K562 (cell line): ENCODE results near the gene TOX2. TPM values are rescaled to one million over a fixed set of nuclear protein-coding genes. Genes with fewer than 3 reads are reported as not detected.

Source experiments
- ATAC-seq: fragments of 200-7000 bp; cut with Tn5 transposase; 3 replicates; pipeline ENCODE4 v1.9.1; 2020; ENCODE audit warnings: moderate library complexity
- BruUV-seq: library from RNA; stranded (reverse); fragments of 400-500 nt; replicated peaks from 2 replicates; lab custom pipeline; 2021; lab: Mats Ljungman, UMichigan
- CTCF ChIA-PET: fragments of 300-600 bp; formaldehyde crosslinking; extraction: SDS; loops from one replicate; lab custom pipeline; 2021; ENCODE audit warnings: low intra/inter-chr PET ratio; lab: Yijun Ruan, JAX
- POLR2A ChIA-PET: fragments of 300-600, 350-650 bp; sonication (Branson Sonifier 250); formaldehyde crosslinking; extraction: SDS; loops from one replicate; lab custom pipeline; 2021; ENCODE audit warnings: antibody characterized with exemption, inconsistent platforms; lab: Yijun Ruan, JAX
- DNase-seq, 4 experiments: peaks; one replicate each; pipeline versions ENCODE4 v3.0.0 to v3.0.0-alpha.2; 2011 to 2018; ENCODE audit warnings: low spot score in 3 of 4, mixed read lengths in 3 of 4; ENCODE audit errors: extremely low read depth in 1 of 4
- FAIRE-seq: peaks from 2 replicates; lab custom pipeline; 2011; peaks lifted over from hg19 to GRCh38; lab: Jason Lieb, UNC
- H2AFZ ChIP-seq: 2 replicates; pipeline ENCODE4 v1.6.0; 2011; ENCODE audit warnings: low read depth, low read length, control low read depth, inconsistent platforms
- H3K27ac ChIP-seq: fragments of 200-600 bp; 3 replicates; pipeline ENCODE4 v1.8.0; 2011; ENCODE audit warnings: low read depth, mild to moderate bottlenecking, control low read depth, inconsistent platforms, low read length, moderate library complexity, mixed read lengths; ENCODE audit errors: extremely low read depth
- H3K27me3 ChIP-seq, 2 experiments: fragments of 300-600 bp in 1 of 2; 2 replicates in 1 of 2; 3 replicates in 1 of 2; pipeline versions ENCODE4 v1.6.0 to v1.8.0; 2011; ENCODE audit warnings: inconsistent platforms in 2 of 2, low read length in 2 of 2, mild to moderate bottlenecking in 1 of 2, mixed read lengths in 1 of 2, moderate library complexity in 1 of 2; ENCODE audit not compliant: control insufficient read depth in 2 of 2, insufficient read depth in 2 of 2
- H3K36me3 ChIP-seq: fragments of 300-600 bp; 3 replicates; pipeline ENCODE4 v1.8.0; 2011; ENCODE audit warnings: mild to moderate bottlenecking, low read length, inconsistent platforms; ENCODE audit not compliant: control insufficient read depth, insufficient read depth
- H3K4me1 ChIP-seq, 2 experiments: fragments of 200-600 bp in 1 of 2; replicated peaks in 1 of 2; 2 replicates in 1 of 2; 3 replicates in 1 of 2; pipeline versions ENCODE4 v1.5.1 to v1.8.0; 2011; ENCODE audit warnings: inconsistent platforms in 2 of 2, low read length in 2 of 2, mild to moderate bottlenecking in 1 of 2, mixed read lengths in 1 of 2, moderate library complexity in 1 of 2; ENCODE audit not compliant: control insufficient read depth in 2 of 2, insufficient read depth in 2 of 2
- H3K4me2 ChIP-seq: 2 replicates; pipeline ENCODE4 v1.6.1; 2011; ENCODE audit warnings: low read length, control low read depth, inconsistent platforms, mixed read lengths; ENCODE audit not compliant: insufficient read depth
- H3K4me3 ChIP-seq: fragments of 200-600 bp; sonication (generic), shearing (Covaris generic); 2 replicates; pipeline ENCODE4 v1.5.1; 2016; ENCODE audit warnings: control low read depth, inconsistent platforms
- H3K79me2 ChIP-seq: fragments of 200-600 bp; 3 replicates; pipeline ENCODE4 v1.8.0; 2011; ENCODE audit warnings: low read length, inconsistent platforms; ENCODE audit not compliant: control insufficient read depth, insufficient read depth
- H3K9ac ChIP-seq, 2 experiments: 2 replicates each; pipeline versions ENCODE4 v1.6.0 to v1.6.1; 2011; ENCODE audit warnings: low read depth in 2 of 2, low read length in 2 of 2, control low read depth in 1 of 2, inconsistent platforms in 1 of 2, mild to moderate bottlenecking in 1 of 2, mixed read lengths in 1 of 2; ENCODE audit not compliant: insufficient read depth in 1 of 2
- H3K9me1 ChIP-seq: one replicate; pipeline ENCODE4 v1.6.0; 2011; ENCODE audit warnings: inconsistent platforms, mild to moderate bottlenecking, low read length, moderate library complexity; ENCODE audit not compliant: control insufficient read depth, insufficient read depth
- H3K9me3 ChIP-seq: replicated peaks from 2 replicates; pipeline ENCODE4 v1.5.1; 2011; ENCODE audit warnings: low read depth, low read length, inconsistent platforms; ENCODE audit not compliant: control insufficient read depth, insufficient read depth
- H4K20me1 ChIP-seq: replicated peaks from 2 replicates; pipeline ENCODE4 v1.6.1; 2011; ENCODE audit warnings: low read length, inconsistent platforms, mixed read lengths; ENCODE audit not compliant: control insufficient read depth, insufficient read depth
- STAG1 ChIP-seq: sonication (generic); formaldehyde crosslinking; IDR thresholded peaks from 2 replicates; pipeline ENCODE4 v1.5.0; 2020; ENCODE audit warnings: missing genetic modification reagents, borderline replicate concordance
- USF2 ChIP-seq: sonication (generic); formaldehyde crosslinking; IDR thresholded peaks from 2 replicates; pipeline ENCODE4 v1.5.0; 2020; ENCODE audit warnings: missing genetic modification reagents
- WGBS: fragments of 100-300 bp; shearing (Covaris generic); methylation state at CpG from one replicate; pipeline ENCODE4 v1.1.6; 2016; ENCODE audit warnings: low coverage, mixed read lengths; ENCODE audit not compliant: insufficient coverage; ENCODE audit errors: missing lambda C conversion rate; 5-methylcytosine and 5-hydroxymethylcytosine counted together
- in situ Hi-C: fragments of 300-500 bp; cut with MboI; formaldehyde crosslinking; loops from 4 replicates; pipeline ENCODE4 v1.15.0; 2018; ENCODE audit warnings: inconsistent platforms, mixed read lengths
- intact Hi-C: fragments of 100-400 bp; cut with micrococcal nuclease; formaldehyde crosslinking; loops from 2 replicates; pipeline ENCODE4 v1.14.2; 2022
- polyA plus RNA-seq, 8 experiments: library from polyadenylated mRNA; depleted of rRNA in 4 of 8; stranded (reverse) in 5 of 8; unstranded in 3 of 8; fragments of >200 nt; fragmentation: Nextera tagmentation in 2 of 8; fragmentation: Illumina TruSeq in 1 of 8; extraction: Ambion mirVana in 2 of 8; extraction: Trizol in 1 of 8; gene quantifications; 2 replicates each; pipeline versions ENCODE4 v1.2.1 to v1.2.3, GENCODE V29; 2011 to 2014; ENCODE audit warnings: inconsistent platforms in 1 of 8, missing spikeins in 1 of 8
- total RNA-seq, 7 experiments: library from RNA; depleted of rRNA in 6 of 7; stranded (reverse); fragments of >200 nt in 6 of 7; fragmentation: Illumina TruSeq in 2 of 7; extraction: Trizol in 2 of 7; gene quantifications; 2 replicates each; pipeline versions ENCODE4 v1.2.1 to v1.2.3, GENCODE V29; 2011 to 2021; ENCODE audit warnings: low replicate concordance in 1 of 7
- TF ChIP-seq, protein P1 (sequence below): fragments of 250-450 bp; sonication (Bioruptor Pico); IDR thresholded peaks from 2 replicates; pipeline ENCODE4 v1.8.0; 2021; ENCODE audit warnings: mild to moderate bottlenecking, moderate library complexity
- TF ChIP-seq, protein P2 (sequence below), 2 experiments: IDR thresholded peaks in 1 of 2; conservative IDR thresholded peaks in 1 of 2; 2 replicates each; pipeline ENCODE4 v1.6.1; 2016; ENCODE audit warnings: low read depth in 2 of 2, mild to moderate bottlenecking in 1 of 2, missing compliant biosample characterization in 1 of 2, missing genetic modification characterization in 1 of 2, moderate library complexity in 1 of 2

Gene TOX2
- total and polyA plus RNA-seq, 9 of the 15 experiments (the other 6 are each of a cell fraction or from before 2014, with no cell fraction given): not detected

DNA sequence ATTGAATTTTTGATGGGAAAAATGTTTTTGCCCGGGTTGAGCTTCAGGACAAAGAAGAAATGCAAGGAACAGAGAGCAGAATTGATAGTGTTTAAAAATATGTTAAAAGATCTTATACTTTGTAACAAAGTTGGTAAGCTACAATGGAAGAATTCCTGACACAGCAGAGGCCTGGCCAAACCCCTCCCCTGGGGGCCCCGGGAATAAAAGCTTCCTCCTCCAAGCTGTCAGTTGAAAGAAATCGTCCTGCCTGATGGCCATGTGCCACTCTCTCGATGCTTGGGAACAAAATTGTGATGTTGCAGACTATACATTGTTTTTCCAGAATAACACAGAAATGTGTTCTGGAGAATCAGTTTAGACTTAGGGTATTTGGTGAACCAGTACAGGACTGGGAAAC lies 14.2 kb upstream of the TOX2 start:
- H3K4me3 ChIP-seq: no peak overlapping the region
- no peaks in the 10 kb centered on the region for H3K9me1 ChIP-seq
- ATAC-seq (no peak), FAIRE-seq (no peak), DNase-seq (no peak)
- H3K4me2 ChIP-seq: no peak overlapping the region
- no peak overlapping the region for H2AFZ ChIP-seq
- 0% methylated on average over 4 of the region's 4 CpGs for WGBS
- H3K36me3 ChIP-seq: no peaks in the 10 kb centered on the region
- H3K4me1 ChIP-seq: no peaks in the 10 kb centered on the region
- peaks cover 0 to 25% of the 10 kb centered on the region in 2 experiments; a peak in 1 of 5 replicates for H3K27me3 ChIP-seq
- no peaks in the 10 kb centered on the region for H3K79me2 ChIP-seq
- no peaks in the 10 kb centered on the region for H4K20me1 ChIP-seq
- ChIA-PET POLR2A (interaction anchor here (0.6 to 1.0 kb wide), 2 partner anchors 10 to 1175 kb away, joined by 3 to 4 read pairs; no protein-coding TSS in a partner anchor), CTCF (no interaction called here)
- no peak overlapping the region for H3K9ac ChIP-seq
- TF ChIP-seq STAG1 (CRISPR knock-in tag) (no peak), USF2 (no peak)
- TF ChIP-seq, protein P1, sequence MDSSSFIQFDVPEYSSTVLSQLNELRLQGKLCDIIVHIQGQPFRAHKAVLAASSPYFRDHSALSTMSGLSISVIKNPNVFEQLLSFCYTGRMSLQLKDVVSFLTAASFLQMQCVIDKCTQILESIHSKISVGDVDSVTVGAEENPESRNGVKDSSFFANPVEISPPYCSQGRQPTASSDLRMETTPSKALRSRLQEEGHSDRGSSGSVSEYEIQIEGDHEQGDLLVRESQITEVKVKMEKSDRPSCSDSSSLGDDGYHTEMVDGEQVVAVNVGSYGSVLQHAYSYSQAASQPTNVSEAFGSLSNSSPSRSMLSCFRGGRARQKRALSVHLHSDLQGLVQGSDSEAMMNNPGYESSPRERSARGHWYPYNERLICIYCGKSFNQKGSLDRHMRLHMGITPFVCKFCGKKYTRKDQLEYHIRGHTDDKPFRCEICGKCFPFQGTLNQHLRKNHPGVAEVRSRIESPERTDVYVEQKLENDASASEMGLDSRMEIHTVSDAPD (CRISPR knock-in tag): no peak
- TF ChIP-seq, protein P2, sequence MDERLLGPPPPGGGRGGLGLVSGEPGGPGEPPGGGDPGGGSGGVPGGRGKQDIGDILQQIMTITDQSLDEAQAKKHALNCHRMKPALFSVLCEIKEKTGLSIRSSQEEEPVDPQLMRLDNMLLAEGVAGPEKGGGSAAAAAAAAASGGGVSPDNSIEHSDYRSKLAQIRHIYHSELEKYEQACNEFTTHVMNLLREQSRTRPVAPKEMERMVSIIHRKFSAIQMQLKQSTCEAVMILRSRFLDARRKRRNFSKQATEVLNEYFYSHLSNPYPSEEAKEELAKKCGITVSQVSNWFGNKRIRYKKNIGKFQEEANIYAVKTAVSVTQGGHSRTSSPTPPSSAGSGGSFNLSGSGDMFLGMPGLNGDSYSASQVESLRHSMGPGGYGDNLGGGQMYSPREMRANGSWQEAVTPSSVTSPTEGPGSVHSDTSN (CRISPR knock-in tag; IDR thresholded peaks at IDR 0.05; ENCODE audit: low read depth): no peak
- TF ChIP-seq, protein P2 (tag; conservative IDR thresholded peaks at IDR 0.05; ENCODE audit: low read depth): no peak
- BruUV-seq: no TSS peak
- intact Hi-C loops (no loop called here), in situ Hi-C loops (no loop called here)
- no peak overlapping the region for H3K27ac ChIP-seq
- no peaks in the 10 kb centered on the region for H3K9me3 ChIP-seq
